Measurements from ENCODE around the gene ALK. TPM values are rescaled to one million over a fixed set of nuclear protein-coding genes. Genes with fewer than 3 reads are reported as not detected.

The ALK gene
- total RNA-seq, 1 experiment from 2014 or later = 0.87 TPM

DNA sequence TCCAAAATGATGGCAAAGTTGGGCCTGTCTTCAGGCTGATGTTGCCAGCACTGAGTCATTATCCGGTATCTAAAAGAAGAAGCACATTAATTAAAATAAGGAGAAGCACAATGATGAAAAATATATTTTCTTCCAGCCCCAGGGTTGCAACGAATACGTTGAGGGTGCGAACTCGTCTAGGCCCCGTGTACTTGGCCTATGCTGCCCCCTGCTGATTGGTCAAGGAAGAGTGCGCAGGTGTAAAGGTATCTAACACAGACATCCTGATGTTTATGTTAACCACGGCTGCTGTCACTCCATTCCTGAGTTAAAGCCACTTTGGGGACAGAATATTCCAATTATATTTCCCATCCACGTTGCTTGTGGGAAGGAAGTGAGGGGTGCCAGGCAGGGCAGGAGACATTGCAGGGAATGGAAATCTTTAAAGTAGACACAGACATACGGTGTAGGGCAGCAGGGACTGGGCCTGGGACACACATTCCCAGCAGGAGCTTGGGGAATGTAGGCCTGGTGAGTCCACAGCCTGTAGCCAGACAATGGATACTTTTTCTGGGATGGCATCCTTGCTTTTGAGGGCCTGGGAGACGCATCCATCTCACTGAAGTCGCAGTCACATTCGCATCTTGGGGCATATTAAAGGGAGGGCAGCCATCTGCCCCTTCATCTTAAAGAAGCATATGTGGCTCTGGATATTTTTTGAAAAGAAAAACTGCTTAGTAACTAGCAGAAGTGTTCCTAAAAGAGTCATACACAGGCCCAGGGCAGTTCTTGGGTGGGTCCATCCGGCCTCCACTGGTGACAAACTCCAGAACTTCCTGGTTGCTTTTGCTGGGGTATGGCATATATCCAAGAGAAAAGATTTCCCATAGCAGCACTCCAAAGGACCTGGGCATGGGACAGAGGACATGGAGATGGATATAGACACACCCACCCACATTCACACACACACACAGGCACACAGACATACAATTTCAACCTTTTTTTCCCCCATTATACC lies 724.3 kb downstream of the ALK start:
- Histone ChIP-seq H3K79me2 (ENCODE audit: low read length) (no peaks in the 10 kb centered on the region), H3K4me1 (ENCODE audit: insufficient read depth, low read length) (peaks cover 8% of the 10 kb centered on the region; the same call in 1 of the 2 replicates), H2AFZ (ENCODE audit: low read length) (no peak overlapping the region), H3K9me3 (ENCODE audit: low read length) (no peaks in the 10 kb centered on the region), H3K9ac (ENCODE audit: low read length) (no peak overlapping the region), H3K27me3 (ENCODE audit: low read length) (no peaks in the 10 kb centered on the region), H4K20me1 (ENCODE audit: low read length) (no peaks in the 10 kb centered on the region), H3K36me3 (ENCODE audit: low read depth, low read length) (no peaks in the 10 kb centered on the region), H3K4me2 (ENCODE audit: low read length) (no peak overlapping the region), H3K27ac (ENCODE audit: low read length) (no peak overlapping the region), H3F3A (ENCODE audit: low read length, unreplicated experiment) (no peaks in the 10 kb centered on the region), H3K9me2 (replicated peaks; ENCODE audit: low read length) (no peaks in the 10 kb centered on the region), H3K4me3 (ENCODE audit: low read length) (no peak overlapping the region)
- intact Hi-C loops (cut with micrococcal nuclease) = loop anchor here (1.0 to 5.0 kb wide), 4 partner anchors 36 to 239 kb away; partner anchors contain the start of gene CLIP4
- BruUV-seq (replicated peaks) = no TSS peak
- CTCF ChIA-PET = no interaction called here
- peak; percentile 96 for ATAC-seq
- no peak for TF ChIP-seq EZH2phosphoT487 (IDR thresholded peaks at IDR 0.05; ENCODE audit: borderline replicate concordance, low read length)
- TF ChIP-seq, protein P1, sequence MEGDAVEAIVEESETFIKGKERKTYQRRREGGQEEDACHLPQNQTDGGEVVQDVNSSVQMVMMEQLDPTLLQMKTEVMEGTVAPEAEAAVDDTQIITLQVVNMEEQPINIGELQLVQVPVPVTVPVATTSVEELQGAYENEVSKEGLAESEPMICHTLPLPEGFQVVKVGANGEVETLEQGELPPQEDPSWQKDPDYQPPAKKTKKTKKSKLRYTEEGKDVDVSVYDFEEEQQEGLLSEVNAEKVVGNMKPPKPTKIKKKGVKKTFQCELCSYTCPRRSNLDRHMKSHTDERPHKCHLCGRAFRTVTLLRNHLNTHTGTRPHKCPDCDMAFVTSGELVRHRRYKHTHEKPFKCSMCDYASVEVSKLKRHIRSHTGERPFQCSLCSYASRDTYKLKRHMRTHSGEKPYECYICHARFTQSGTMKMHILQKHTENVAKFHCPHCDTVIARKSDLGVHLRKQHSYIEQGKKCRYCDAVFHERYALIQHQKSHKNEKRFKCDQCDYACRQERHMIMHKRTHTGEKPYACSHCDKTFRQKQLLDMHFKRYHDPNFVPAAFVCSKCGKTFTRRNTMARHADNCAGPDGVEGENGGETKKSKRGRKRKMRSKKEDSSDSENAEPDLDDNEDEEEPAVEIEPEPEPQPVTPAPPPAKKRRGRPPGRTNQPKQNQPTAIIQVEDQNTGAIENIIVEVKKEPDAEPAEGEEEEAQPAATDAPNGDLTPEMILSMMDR (conservative IDR thresholded peaks at IDR 0.05; ENCODE audit: low read depth, low read length) = peak; percentile 96
- DNase-seq = peak; percentile 86
- POLR2A ChIA-PET (ENCODE audit: unreplicated experiment) = no interaction called here

DNA sequence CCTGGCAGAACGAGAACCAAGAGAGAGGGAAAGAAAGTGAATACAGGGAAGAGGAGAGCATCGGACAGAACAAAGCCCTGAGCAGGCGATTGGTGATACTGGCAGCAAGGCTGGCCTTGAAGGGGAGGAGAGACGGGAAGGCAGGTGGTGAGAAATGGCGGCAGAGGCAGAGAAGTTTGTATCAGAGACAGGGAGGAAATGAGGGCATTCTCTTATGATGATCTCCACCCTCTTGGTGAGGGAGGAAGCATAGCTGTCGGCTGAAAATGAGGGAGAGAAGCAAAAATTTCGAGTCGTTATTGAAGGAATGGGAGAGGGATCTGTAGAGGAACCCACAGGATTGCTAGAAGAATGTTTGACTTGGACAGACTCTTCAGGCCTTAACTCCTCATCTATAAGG lies 725.6 kb downstream of the ALK start:
- no peaks in the 10 kb centered on the region for H3K36me3 ChIP-seq (ENCODE audit: low read depth, low read length)
- H4K20me1 ChIP-seq (ENCODE audit: low read length) = no peaks in the 10 kb centered on the region
- ATAC-seq = no peak
- H3K79me2 ChIP-seq (ENCODE audit: low read length) = no peaks in the 10 kb centered on the region
- ChIA-PET CTCF (no interaction called here), POLR2A (ENCODE audit: unreplicated experiment) (no interaction called here)
- no peak overlapping the region for H2AFZ ChIP-seq (ENCODE audit: low read length)
- no peaks in the 10 kb centered on the region for H3K9me2 ChIP-seq (replicated peaks; ENCODE audit: low read length)
- no TSS peak for BruUV-seq (replicated peaks)
- H3K4me3 ChIP-seq (ENCODE audit: low read length) = no peak overlapping the region
- H3K9me3 ChIP-seq (ENCODE audit: low read length) = no peaks in the 10 kb centered on the region
- H3K27me3 ChIP-seq (ENCODE audit: low read length) = no peaks in the 10 kb centered on the region
- intact Hi-C loops (cut with micrococcal nuclease) = loop anchor here (1.0 to 5.0 kb wide), 3 partner anchors 78 to 237 kb away; partner anchors contain the start of gene CLIP4
- no peak for DNase-seq
- no peak overlapping the region for H3K4me2 ChIP-seq (ENCODE audit: low read length)
- no peaks in the 10 kb centered on the region for H3F3A ChIP-seq (ENCODE audit: low read length, unreplicated experiment)
- TF ChIP-seq EZH2phosphoT487 (IDR thresholded peaks at IDR 0.05; ENCODE audit: borderline replicate concordance, low read length) = no peak
- TF ChIP-seq, protein P1 (conservative IDR thresholded peaks at IDR 0.05; ENCODE audit: low read depth, low read length) = no peak
- no peak overlapping the region for H3K27ac ChIP-seq (ENCODE audit: low read length)
- H3K4me1 ChIP-seq (ENCODE audit: insufficient read depth, low read length) = peaks cover 8% of the 10 kb centered on the region; the same call in 1 of the 2 replicates
- no peak overlapping the region for H3K9ac ChIP-seq (ENCODE audit: low read length)

DNA sequence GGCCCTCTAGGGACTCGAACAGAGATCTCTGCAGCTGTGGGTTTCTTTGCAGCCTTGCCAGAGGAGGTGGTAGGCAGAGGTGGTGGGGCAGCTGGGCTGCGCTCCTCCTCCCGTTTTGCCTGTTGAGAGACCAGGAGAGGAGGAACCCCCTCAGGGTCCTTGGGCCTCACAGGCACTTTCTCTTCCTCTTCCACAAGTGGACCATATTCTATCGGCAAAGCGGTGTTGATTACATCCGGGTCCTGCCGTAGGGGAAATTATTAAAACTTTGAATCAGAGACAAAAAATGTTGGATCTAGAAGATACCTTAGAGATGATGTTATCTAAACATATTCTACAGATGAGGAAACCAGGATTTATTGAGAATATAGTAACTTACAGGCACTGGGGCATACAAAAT lies 727.7 kb downstream of the ALK start:
- Histone ChIP-seq H4K20me1 (ENCODE audit: low read length) (no peaks in the 10 kb centered on the region), H3K4me3 (ENCODE audit: low read length) (no peak overlapping the region), H3K36me3 (ENCODE audit: low read depth, low read length) (no peaks in the 10 kb centered on the region), H3K79me2 (ENCODE audit: low read length) (no peaks in the 10 kb centered on the region), H3K9ac (ENCODE audit: low read length) (no peak overlapping the region), H3K4me1 (ENCODE audit: insufficient read depth, low read length) (peaks cover 8% of the 10 kb centered on the region; the same call in 1 of the 2 replicates), H3K9me3 (ENCODE audit: low read length) (no peaks in the 10 kb centered on the region), H2AFZ (ENCODE audit: low read length) (no peak overlapping the region), H3K4me2 (ENCODE audit: low read length) (no peak overlapping the region), H3K27me3 (ENCODE audit: low read length) (no peaks in the 10 kb centered on the region), H3K27ac (ENCODE audit: low read length) (no peak overlapping the region), H3K9me2 (replicated peaks; ENCODE audit: low read length) (no peaks in the 10 kb centered on the region), H3F3A (ENCODE audit: low read length, unreplicated experiment) (no peaks in the 10 kb centered on the region)
- CTCF ChIA-PET = no interaction called here
- no TSS peak for BruUV-seq (replicated peaks)
- intact Hi-C loops (cut with micrococcal nuclease) = no loop called here
- POLR2A ChIA-PET (ENCODE audit: unreplicated experiment) = no interaction called here
- no peak for DNase-seq
- TF ChIP-seq EZH2phosphoT487 (IDR thresholded peaks at IDR 0.05; ENCODE audit: borderline replicate concordance, low read length) = no peak
- TF ChIP-seq, protein P1 (conservative IDR thresholded peaks at IDR 0.05; ENCODE audit: low read depth, low read length) = no peak
- no peak for TF ChIP-seq EZH2 (IDR thresholded peaks at IDR 0.05; ENCODE audit: low read length, unreplicated experiment)
- ATAC-seq = no peak
